BE2C (cell line): ENCODE results near the gene CFAP77.
A peak's percentile ranks its signal among the peaks of the same experiment; 100 is the strongest.

Experiments
- DNase-seq: peaks from one replicate; pipeline ENCODE4 v3.0.0-alpha.2; 2020
- H3K27me3 ChIP-seq: fragments of 250-450 bp; sonication (Bioruptor Pico); 2 replicates; pipeline ENCODE4 v1.5.1; 2020; ENCODE audit warnings: mild to moderate bottlenecking
- H3K36me3 ChIP-seq: fragments of 250-450 bp; sonication (Bioruptor Pico); 2 replicates; pipeline ENCODE4 v1.5.1; 2020; ENCODE audit warnings: mild to moderate bottlenecking
- H3K4me1 ChIP-seq: fragments of 250-450 bp; sonication (Bioruptor Pico); 2 replicates; pipeline ENCODE4 v1.5.1; 2020
- H3K4me3 ChIP-seq: 2 replicates; pipeline ENCODE4 v1.5.1; 2011; ENCODE audit warnings: low read depth, low read length
- H3K9me3 ChIP-seq: fragments of 250-450 bp; sonication (Bioruptor Pico); 2 replicates; pipeline ENCODE4 v1.5.1; 2020
- CTCF ChIP-seq: IDR thresholded peaks from 2 replicates; pipeline ENCODE4 v1.5.1; 2012; ENCODE audit warnings: mild to moderate bottlenecking, low read depth, low read length

The CFAP77 gene

DNA sequence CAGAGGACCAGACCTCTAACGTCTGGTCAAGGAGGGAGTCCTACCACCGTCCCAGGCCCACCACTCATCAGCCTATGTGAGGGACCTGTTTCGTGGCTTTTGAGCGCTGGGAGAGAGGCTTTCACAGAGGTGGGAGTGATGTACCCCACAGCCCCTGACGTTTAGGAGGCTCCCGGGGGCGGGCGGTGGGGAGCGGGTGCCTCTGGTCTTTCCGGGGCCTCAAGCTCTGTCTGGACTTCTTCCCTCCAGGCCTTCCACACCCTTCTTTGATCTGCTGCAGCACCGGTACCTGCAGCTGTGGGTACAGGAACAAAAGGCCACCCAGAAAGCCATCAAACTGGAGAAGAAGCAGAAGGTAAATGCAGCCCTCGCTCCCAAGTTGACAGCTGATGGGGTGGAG, 127.3 kb downstream of the CFAP77 start:
- no peak for TF ChIP-seq CTCF
- no peak for DNase-seq
- Histone ChIP-seq H3K27me3 (no peaks in the 10 kb centered on the region), H3K9me3 (no peaks in the 10 kb centered on the region), H3K36me3 (no peaks in the 10 kb centered on the region), H3K4me3 (no peak overlapping the region), H3K4me1 (peaks cover 12% of the 10 kb centered on the region)

DNA sequence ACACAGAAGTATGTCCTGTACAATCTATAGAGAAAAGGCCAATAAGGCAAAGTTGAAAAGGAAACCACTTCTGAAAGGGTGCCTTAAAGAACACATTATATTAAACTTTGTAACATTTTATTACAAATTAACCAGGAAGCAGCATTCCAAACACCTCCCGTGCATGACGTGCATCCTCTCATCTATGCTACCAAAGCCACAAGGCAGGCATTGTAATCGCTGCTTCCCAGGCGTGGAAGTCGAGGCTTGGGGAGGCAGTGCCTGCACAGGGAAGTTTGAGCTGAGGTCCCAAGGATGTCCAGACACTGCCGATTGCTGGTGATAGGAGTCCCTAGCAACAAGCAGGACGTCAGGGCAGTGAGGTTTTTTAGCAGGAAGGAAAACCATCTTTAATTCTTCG, 128.1 kb downstream of the CFAP77 start:
- Histone ChIP-seq H3K27me3 (no peaks in the 10 kb centered on the region), H3K4me1 (peaks cover 13% of the 10 kb centered on the region), H3K36me3 (no peaks in the 10 kb centered on the region), H3K4me3 (no peak overlapping the region), H3K9me3 (no peaks in the 10 kb centered on the region)
- DNase-seq: no peak
- no peak for TF ChIP-seq CTCF

GRCh38 chr9:132539096-132539495, 129.1 kb downstream of the CFAP77 start:
- Histone ChIP-seq H3K4me3 (no peak overlapping the region), H3K27me3 (no peaks in the 10 kb centered on the region), H3K4me1 (peaks cover 19% of the 10 kb centered on the region), H3K9me3 (no peaks in the 10 kb centered on the region), H3K36me3 (no peaks in the 10 kb centered on the region)
- TF ChIP-seq CTCF: no peak
- no peak for DNase-seq

GRCh38 chr9:132541051-132541450, 131.0 kb downstream of the CFAP77 start:
- Histone ChIP-seq H3K9me3 (no peaks in the 10 kb centered on the region), H3K4me1 (peaks cover 27% of the 10 kb centered on the region), H3K27me3 (no peaks in the 10 kb centered on the region), H3K4me3 (no peak overlapping the region), H3K36me3 (no peaks in the 10 kb centered on the region)
- no peak for TF ChIP-seq CTCF
- DNase-seq: no peak

GRCh38 chr9:132541870-132542830, 132.1 kb downstream of the CFAP77 start:
- Histone ChIP-seq H3K9me3 (no peaks in the 10 kb centered on the region), H3K27me3 (no peaks in the 10 kb centered on the region), H3K4me1 (peaks cover 35% of the 10 kb centered on the region), H3K4me3 (no peak overlapping the region), H3K36me3 (no peaks in the 10 kb centered on the region)
- peak; percentile 83 for DNase-seq
- TF ChIP-seq CTCF: no peak

GRCh38 chr9:132543251-132543650, 133.2 kb downstream of the CFAP77 start:
- peaks cover 43% of the 10 kb centered on the region for H3K4me1 ChIP-seq
- TF ChIP-seq CTCF: no peak
- H3K27me3 ChIP-seq: no peaks in the 10 kb centered on the region
- no peak overlapping the region for H3K4me3 ChIP-seq
- no peaks in the 10 kb centered on the region for H3K36me3 ChIP-seq
- H3K9me3 ChIP-seq: no peaks in the 10 kb centered on the region
- DNase-seq: no peak
